Right kidney (tissue), 1 donor: ENCODE results near the gene EHMT1.

ENCODE experiments used
- DNase-seq: peaks from one replicate; pipeline ENCODE4 v3.0.0-alpha.2; 2016

The EHMT1 gene

DNA sequence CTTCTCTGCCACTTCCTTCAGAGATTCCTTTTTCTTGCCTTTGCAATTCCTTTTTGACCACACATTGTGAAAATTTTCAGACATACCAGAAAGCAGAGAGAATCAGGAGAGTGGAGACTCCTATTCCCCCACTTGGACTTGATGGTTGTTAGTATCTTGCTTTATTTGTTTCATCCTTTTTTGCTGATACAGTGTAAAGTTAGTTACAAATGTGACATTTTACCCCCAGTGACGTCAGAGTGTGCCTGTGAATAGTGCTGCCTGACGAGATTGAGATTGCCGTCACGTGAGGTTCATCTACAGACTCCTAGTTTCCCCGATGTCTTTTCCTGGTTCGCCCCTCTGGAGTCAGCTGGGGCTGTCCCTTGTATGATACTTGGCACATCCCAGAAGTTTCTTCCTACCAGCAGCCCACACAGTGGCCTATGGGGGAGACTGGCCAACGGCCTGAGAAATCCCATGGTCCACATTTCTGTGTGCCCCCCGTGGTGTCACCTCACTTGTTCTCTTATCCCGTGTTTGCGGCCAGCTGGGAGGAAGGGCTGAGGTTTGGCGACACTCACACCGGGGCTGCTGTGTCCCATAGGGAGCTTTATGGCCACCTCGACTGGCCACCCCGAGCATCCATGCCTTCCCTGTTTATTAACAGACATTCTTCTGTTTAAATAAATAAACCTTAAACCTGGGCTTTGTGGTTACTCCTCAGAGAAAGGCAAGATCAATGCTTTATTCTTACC lies 210.6 kb downstream of the EHMT1 start:
- no peak for DNase-seq

DNA sequence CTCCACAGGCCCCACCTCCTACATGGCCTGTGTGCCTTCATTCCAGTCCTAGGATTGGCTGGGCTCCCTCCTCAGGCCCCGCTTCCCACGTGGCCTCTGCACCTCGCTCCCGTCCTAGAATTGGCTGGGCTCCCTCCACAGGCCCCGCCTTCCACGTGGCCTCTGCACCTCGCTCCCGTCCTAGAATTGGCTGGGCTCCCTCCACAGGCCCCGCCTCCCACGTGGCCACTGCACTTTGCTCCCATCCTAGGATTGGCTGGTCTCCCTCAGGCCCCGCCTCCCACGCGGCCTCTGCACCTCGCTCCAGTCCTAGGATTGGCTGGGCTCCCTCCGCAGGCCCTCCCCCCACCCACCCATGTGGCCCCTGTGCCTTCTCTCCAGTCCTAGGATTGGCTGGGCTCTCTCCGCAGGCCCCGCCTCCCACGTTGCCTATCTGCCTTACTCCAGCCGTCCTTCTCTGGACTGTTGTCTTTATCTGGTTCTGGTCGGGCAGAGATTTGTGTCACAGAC lies 213.4 kb downstream of the EHMT1 start:
- no peak for DNase-seq

DNA sequence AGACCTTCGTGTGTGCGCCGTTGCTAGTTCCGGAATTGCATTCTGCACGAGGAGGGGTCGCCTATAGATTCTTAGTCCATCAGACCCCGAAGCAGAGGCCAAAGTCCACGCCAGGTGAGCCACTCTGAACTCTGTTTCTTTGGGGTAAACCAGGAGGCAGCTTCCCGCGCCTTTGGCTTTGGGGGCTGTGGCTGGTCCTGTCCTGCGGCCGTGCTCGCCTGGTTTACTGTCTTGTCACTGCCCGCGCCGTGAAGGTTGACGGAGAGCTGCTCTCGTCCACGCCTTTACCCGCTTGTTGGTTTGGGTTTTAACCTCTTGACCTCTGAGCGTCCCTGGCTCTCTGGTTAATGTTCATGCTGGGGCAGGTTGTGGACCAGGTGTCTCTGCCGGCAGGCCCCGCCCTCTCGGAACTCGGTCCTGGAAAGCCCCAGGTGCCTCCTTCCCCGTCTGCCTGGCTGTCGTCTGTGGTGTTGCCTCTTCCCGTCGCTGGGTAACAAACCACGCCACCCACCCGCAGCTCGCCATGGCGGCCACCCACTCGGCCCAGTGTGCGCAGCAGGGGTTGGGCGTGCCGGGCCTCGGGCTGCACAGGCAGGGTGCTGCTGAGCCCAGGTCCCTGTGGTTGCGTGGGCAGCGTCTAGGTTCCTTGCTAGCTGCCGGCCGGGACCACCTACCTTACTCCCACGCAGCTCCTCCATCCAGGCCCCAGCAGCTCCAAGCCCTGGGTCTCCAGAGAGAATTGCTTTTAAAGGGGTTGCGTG lies 214.2 kb downstream of the EHMT1 start:
- DNase-seq = no peak

DNA sequence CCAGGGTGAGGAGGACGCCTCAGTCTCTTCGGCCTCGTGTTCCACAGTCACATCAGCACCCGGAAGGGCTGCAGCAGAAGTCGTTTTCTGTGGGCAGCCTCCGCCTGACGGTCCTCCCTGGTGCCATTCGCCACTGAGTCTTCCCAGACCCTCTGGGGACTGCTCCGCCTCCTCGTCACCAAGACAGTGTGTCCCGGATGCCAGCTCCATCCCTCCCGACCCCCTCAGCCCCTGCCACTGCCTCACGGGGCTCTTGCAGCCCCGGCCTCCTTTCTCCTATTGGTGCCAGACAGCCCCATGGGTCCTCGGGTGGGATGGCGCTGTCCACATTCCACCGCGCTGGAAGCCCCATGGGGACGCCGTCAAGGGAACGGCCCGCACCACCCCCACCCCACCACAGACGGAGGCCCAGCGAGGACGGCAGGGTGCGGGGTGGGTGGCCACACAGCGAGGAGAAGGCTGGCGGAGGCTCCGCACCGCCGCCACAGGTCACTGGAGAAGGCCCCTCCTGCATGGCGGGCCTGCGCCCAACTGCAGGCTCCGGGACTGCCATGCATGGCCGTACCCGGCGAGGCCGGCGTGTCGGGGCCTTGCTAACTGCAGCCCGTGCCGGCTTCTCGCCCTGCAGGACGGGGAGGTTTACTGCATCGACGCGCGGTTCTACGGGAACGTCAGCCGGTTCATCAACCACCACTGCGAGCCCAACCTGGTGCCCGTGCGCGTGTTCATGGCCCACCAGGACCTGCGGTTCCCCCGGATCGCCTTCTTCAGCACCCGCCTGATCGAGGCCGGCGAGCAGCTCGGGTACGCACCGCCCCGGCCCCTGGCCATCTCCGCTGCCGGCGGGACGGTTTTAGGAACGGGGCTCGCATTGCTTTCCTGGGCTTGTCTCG lies 215.2 kb downstream of the EHMT1 start:
- DNase-seq = no peak

DNA sequence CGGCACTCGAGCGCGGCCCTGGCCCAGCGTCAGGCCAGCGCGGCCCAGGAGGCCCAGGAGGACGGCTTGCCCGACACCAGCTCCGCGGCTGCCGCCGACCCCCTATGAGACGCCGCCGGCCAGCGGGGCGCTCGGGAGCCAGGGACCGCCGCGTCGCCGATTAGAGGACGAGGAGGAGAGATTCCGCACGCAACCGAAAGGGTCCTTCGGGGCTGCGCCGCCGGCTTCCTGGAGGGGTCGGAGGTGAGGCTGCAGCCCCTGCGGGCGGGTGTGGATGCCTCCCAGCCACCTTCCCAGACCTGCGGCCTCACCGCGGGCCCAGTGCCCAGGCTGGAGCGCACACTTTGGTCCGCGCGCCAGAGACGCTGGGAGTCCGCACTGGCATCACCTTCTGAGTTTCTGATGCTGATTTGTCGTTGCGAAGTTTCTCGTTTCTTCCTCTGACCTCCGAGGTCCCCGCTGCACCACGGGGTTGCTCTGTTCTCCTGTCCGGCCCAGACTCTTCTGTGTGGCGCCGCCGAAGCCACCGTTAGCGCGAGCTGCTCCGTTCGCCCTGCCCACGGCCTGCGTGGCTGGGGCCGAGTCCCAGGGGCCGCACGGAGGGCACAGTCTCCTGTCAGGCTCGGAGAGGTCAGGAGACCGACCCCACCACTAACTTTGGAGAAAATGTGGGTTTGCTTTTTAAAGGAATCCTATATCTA lies 216.2 kb downstream of the EHMT1 start:
- DNase-seq = no peak

DNA sequence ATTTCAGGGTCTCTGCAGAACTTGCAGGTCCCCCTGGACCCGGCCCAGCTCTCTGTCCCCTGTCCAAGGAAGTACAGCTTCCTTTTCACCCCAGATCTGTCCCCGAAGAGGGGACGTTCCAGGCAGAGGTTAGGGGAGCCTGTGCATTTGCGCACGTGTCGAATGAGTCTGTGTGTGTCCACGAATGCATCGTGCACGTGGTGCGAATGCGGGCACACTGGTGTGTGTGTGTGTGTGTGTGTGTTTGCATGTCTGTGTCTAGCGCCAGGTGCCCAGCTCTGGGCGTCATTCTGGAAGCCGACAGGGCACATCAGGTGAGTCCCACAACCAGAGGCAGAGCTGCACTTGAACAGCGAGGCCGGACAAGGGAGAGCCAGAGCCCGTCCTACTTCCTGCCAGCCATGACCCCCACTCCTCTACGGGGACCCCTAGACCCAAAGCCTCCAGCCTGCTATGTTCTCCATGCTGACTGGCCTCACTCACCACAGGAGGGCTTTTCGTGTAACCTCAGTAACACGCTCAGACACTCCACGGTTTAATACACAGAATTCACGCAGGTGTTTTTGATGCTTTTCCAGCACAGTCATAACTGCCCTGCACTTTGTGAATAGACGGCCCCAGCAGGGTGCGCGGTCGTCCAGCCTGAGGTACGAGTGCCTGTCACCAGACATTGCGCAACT lies 217.5 kb downstream of the EHMT1 start:
- DNase-seq = no peak

DNA sequence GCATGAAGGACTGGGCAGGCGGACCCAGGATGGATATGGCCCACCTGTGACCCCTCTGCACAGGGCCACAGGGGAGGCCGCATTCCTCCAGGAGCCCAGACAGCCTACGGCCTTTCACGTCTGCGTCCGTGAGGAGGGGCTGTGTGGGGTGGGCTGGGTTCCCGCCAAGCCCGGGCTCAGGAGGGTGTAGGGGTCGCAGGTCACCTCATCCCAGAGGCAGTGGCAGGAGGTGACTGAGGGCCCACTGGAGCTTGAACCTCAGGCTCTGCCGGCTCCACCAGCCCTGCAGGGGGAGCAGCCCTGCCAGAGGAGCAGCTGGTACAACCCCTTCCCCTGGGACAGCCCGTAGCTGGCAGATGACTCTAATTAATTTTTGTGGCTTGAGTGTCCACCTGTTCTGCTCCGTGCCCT lies 218.0 kb downstream of the EHMT1 start:
- no peak for DNase-seq

DNA sequence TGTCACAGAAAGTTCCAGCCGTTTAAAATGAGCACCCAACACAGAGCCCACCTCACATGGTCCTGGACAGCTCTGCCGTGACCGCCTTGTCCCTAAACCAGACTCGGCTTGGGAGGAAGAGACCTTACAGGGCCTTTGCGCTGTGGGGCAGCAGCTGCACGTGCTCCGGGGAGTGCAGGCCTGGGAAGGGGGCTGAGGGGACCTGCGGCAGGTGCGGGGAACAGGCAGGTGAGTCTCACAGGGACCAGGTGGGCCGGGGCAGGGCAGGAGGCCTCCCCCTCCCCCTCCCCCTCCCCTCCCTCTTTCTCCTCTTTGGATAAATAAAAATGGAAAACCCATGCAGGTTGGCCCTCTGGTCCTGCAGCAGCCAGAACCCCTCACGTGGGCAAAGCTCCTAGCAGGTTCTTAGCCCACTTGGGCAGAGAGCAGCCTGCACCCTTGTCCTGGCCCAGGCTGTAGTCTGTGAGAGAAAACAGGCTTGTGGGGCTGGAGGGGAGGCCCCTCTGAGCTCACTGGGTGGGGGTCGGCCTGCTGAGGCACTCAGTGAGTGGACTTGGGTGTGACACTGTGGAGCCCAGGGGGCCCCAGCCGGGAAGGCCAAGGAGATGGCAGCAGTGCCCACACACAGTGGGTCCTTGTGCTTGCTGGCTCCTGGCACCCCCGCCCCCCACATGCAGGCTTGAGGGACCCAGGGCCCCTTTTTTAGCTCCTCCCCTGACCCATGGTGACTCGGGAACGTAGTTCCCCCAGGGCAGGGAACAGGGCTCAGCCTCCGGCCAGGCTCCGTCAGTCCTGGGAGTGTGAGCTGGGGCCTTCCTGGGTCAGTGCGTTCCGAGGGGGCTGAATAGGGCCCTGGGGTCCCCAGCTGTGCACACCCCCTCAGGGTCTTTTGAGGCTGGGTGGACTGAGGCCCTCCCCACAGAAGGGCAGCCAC lies 218.8 kb downstream of the EHMT1 start:
- no peak for DNase-seq

DNA sequence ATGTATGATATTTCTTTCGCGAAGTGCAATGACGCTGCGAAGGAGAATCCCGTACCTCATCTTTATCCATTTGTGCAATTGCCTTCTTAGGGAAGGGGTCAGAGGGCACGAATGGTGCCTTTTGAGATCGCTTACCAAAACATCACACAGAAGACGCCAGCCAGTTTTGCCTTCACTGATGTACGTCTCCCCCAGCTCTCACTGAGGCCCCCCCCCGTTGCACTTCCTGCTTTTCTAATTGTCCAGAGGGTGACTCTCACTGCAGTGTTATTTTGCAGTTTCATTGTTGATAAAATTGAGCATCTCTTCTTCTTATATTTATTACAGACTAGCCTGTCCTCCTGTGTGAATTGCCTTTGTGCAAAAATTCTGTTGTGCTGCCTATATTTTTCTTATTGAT lies 219.8 kb downstream of the EHMT1 start:
- DNase-seq = no peak

DNA sequence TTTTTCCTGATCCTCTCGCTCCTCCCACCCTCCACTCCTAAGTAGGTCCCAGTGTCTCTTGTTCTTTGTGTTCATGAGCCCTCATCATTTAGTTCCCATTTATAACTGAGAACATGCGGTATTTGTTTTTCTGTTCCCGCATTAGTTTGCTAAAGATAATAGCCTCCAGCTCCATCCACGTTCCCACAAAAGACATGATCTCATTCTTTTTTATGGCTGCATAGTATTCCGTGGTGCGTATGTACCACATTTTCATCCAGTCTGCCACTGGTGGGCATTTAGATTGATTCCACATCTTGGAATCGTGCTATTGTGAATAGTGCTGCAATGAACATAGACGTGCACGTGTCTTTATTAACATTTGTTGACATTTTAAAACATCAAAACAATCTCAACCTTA lies 224.6 kb downstream of the EHMT1 start:
- DNase-seq = no peak

DNA sequence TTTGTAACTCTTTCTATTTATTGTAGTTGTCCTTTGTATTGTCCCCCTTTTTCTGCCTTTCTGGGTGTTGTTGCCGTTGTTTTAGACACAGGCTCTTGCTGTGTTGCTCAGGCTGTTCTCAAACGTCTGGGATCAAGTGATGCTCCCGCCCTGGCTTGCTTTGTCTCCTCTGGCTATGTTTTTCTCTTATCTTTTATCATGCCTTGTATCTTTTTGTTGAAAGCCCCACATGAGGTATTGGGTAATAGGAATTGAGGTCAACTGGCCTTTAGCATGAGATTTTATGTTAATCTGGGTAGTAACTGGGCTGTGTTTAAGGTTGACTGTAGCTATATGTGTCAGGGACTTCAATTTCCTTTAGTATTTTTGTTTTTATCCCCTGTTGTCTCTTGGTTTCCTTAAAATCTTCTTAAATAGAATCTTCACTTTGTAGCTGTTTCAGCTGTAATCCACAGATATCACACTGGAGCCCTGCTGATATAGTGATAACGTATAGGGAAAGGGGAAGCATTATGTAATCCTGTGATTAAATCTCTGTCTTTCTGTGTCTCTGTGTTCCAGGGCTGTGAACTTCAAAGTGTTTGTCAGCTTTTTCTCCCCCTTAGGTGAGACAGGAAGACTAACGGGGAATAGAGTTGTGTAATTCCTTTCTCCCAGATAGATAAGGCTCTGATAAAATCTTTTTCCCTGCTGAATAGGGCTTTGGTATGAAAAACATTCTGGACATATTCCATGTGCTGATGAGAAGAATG lies 232.9 kb downstream of the EHMT1 start:
- no peak for DNase-seq

DNA sequence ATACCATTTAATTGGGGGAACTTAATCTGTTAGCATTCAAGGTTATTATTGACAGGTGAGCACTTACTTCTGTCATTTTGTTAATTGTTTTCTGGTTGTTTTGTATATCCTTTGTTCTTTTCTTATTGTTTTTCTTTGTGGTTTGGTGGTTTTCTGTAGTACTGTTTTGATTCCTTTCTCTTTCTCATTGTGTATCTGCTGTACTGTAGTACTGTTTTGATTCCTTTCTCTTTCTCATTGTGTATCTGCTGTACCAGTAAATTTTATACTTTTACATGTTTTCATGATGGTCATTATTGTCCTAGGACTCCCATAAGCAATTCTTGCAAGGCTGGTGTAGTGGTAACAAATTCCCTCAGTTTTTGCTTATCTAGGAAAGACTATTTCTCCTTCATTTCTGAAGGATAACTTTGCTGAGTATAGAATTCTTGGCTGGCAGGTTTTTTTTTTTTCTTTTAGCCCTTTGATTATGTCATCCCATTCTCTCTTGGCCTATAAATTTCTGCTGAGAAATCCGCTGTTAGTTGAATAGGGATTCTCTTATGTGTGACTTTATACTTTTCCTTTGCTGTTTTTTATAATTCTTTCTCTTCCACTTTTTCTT lies 234.7 kb downstream of the EHMT1 start:
- DNase-seq = no peak

DNA sequence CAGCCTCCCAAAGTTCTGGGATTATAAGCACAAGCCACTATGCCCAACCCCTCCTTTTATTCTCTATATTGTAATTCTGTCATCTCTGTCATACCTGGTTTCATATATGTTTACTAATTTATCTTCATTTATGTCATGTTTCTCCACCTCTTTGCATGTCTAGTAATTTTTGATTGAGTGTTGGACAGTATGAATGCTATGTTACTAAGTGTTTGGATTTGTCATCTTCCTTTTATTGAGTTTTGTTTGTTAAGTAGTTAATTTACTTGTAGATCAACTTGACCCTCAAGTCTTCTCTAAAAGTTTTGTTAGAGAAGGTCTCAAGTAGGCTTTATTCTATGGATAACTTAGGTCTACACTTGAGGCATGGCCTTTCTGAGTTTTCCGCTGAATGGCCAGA lies 241.6 kb downstream of the EHMT1 start:
- DNase-seq = no peak

DNA sequence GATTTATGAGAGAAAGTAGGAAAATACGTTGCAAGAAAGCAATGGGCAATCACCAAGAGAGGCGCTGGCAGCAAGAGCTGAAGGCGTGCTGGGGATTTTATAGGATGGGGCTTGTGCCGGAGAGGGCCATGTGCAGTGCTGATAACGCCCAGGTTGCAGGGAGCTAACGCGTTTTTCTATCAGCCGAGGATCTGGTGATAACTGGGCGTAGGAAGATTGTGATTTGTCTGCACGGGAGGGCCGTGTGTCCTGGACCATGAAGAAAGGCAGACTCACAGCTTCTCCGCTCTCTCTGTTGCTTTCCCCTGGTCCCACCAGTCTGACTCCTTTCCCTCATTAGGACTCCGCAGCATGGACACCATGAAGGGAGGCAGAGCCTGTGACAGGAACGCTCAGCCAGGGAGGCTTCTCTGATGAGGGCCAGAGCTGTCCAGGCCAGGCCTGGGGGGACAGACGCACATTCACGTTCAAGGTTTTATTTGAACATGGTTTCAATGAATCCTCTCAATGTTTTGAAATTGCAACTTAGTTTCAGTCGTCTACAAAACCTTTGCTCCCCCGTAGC lies 246.9 kb downstream of the EHMT1 start:
- DNase-seq = no peak

DNA sequence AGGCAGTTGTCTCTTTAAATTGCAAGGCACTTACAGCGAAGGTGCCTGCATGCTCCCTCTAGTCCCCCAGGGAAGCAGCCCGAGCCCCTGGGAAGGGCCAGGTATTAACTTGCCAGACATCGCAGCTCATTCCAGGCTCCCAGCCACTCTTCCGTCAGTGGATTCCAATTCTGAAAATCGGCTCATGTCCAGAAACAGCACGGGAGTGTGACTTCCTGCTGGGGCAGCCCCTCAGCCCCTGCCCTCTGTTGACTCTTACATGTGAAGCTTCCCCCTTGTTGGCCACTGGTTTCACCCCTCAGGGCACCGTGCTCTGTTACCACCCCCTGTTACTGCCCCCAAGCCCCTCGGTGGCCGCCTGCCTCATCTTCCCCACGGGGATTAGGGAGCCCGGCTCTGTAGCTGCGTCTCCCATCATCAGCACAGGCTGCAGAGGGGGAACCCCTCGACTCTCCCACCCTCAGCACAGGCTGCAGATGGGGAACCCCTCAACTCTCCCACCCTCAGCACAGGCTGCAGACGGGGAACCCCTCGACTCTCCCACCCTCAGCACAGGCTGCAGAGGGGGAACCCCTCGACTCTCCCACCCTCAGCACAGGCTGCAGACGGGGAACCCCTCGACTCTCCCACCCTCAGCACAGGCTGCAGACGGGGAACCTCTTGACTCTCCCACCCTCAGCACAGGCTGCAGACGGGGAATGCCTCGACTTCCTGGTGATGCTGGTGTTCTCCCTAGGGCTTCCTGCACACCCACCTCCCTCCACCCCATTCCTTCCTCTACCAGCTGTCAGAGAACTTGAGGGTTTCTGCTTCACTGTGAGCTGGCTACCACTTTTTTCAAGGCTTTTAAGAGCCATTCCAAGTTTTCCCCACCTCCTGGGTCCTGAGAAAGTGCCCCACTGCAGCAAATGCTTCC lies 247.7 kb downstream of the EHMT1 start:
- no peak for DNase-seq

DNA sequence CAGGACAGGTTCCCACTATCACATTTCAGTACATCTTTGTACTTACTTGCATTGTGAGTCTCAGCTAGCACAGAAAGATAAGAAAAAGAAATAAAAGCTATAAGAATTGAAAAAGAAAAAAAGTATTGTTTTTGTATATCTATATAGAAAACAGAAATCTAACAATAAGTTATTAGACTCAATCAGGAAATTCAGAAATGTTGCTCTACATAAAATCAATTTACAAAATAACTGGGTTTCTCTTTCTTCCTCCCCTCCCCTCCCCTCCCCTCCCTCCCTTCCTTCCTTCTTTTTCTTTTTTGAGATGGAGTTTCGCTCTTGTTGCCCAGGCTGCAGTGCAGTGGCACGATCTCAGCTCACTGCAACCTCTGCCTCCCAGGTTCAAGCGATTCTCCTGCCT lies 251.6 kb downstream of the EHMT1 start:
- no peak for DNase-seq

DNA sequence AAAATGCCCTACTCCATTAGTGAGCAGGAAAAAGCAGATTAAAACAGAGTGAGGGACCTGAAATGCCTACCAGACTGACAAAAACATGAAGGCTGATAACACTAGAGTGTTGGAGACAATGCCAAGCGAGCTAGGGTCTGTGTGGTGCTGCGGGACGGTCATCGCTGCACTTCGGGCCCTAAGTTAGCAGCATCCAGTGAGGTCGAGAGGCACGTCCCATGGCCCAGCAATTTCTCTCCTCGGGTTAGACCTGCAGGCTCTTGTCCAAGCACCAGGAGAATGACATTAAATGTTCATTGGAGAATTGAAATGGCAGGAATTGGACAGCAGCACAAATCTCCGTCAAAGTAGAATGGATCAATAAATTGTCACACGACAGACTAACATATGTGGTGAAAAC lies 253.5 kb downstream of the EHMT1 start:
- no peak for DNase-seq

DNA sequence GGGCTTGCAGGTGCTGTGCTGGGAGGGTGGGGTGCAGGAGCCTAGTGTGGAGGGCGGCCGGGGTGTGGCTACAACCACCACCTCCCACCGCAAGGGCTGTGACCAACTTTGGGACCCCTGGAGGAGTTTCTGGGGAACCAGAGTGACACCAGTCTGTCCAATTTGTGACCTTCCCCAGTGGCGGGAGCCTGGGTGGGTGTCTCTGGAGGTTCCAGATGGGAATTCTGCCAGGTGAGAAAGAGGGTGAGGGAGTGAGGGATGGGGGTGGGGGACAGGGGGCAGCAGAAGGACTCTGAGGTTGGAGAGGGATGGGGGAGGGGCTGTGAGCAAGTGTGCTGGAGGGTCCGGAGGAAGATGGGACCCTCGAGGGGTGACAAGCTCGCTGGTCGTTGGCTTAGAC lies 254.6 kb downstream of the EHMT1 start:
- DNase-seq = no peak
